Astrocyte (in vitro differentiated cells and primary cell): ENCODE results near the gene RPS6KB1.

Source experiments
- EZH2 ChIP-seq: IDR thresholded peaks from 2 replicates; pipeline ENCODE4 v1.6.1; 2012; ENCODE audit warnings: mild to moderate bottlenecking, low read length, inconsistent platforms; ENCODE audit not compliant: insufficient read depth
- TF ChIP-seq, protein P1 (sequence below): IDR thresholded peaks from 2 replicates; pipeline ENCODE4 v1.5.1; 2011; ENCODE audit warnings: low read depth, mild to moderate bottlenecking, inconsistent platforms, low read length, moderate library complexity; ENCODE audit not compliant: insufficient read depth

- TF ChIP-seq, protein P1, sequence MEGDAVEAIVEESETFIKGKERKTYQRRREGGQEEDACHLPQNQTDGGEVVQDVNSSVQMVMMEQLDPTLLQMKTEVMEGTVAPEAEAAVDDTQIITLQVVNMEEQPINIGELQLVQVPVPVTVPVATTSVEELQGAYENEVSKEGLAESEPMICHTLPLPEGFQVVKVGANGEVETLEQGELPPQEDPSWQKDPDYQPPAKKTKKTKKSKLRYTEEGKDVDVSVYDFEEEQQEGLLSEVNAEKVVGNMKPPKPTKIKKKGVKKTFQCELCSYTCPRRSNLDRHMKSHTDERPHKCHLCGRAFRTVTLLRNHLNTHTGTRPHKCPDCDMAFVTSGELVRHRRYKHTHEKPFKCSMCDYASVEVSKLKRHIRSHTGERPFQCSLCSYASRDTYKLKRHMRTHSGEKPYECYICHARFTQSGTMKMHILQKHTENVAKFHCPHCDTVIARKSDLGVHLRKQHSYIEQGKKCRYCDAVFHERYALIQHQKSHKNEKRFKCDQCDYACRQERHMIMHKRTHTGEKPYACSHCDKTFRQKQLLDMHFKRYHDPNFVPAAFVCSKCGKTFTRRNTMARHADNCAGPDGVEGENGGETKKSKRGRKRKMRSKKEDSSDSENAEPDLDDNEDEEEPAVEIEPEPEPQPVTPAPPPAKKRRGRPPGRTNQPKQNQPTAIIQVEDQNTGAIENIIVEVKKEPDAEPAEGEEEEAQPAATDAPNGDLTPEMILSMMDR, result no peak
- TF ChIP-seq EZH2, result no peak
Observed at GRCh38 chr17:59941131-59941530, 48.2 kb downstream of the RPS6KB1 start.
